ENCODE results near the gene LCN2.

GRCh38 chr9:128180447-128180846 is 31.2 kb downstream of the LCN2 start:
- TF ChIP-seq CTCF (IDR thresholded peaks at IDR 0.05) = no peak
- TF ChIP-seq POLR2A (IDR thresholded peaks at IDR 0.05) = no peak
